HEK293 (cell line): Measurements from ENCODE around the gene TRMT44.

Experiments used
- SP7 ChIP-seq: fragments of 450-650 bp; formaldehyde crosslinking; IDR thresholded peaks from 2 replicates; pipeline ENCODE4 v1.5.1; 2016; ENCODE audit warnings: missing biosample characterization, missing genetic modification characterization
- TF ChIP-seq, protein P1 (sequence below): fragments of 450-650 bp; formaldehyde crosslinking; IDR thresholded peaks from 2 replicates; pipeline ENCODE4 v1.5.1; 2016; ENCODE audit warnings: missing biosample characterization, missing genetic modification characterization
- TF ChIP-seq, protein P2 (sequence below): fragments of 450-650 bp; formaldehyde crosslinking; IDR thresholded peaks from 2 replicates; pipeline ENCODE4 v1.5.1; 2016; ENCODE audit warnings: missing biosample characterization, missing genetic modification characterization

DNA sequence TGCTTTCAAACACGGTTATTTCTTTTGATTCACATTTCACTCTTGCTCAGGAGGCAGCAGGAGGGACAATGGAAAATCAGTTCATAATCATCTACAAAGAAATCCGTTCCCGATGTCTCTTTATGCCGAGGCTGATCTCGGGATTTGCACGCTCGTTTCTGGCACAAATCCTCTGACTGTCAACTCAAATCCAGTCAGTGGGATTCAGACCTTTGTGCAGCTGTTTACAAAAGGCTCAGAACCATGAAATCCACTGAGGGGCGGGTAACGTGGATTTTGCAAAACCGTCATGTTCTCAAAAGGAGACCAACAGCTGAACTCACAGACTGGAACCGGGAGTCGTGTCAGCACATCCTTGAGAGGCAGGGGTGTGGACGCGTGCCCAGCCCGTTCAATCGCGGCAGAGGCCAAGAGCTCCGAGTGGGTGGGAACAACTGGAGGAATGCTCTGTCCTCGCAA lies 46.5 kb upstream of the TRMT44 start:
- TF ChIP-seq, protein P1, sequence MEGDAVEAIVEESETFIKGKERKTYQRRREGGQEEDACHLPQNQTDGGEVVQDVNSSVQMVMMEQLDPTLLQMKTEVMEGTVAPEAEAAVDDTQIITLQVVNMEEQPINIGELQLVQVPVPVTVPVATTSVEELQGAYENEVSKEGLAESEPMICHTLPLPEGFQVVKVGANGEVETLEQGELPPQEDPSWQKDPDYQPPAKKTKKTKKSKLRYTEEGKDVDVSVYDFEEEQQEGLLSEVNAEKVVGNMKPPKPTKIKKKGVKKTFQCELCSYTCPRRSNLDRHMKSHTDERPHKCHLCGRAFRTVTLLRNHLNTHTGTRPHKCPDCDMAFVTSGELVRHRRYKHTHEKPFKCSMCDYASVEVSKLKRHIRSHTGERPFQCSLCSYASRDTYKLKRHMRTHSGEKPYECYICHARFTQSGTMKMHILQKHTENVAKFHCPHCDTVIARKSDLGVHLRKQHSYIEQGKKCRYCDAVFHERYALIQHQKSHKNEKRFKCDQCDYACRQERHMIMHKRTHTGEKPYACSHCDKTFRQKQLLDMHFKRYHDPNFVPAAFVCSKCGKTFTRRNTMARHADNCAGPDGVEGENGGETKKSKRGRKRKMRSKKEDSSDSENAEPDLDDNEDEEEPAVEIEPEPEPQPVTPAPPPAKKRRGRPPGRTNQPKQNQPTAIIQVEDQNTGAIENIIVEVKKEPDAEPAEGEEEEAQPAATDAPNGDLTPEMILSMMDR (tag by site-specific recombination) = no peak
- TF ChIP-seq SP7 (tag by site-specific recombination) = no peak
- TF ChIP-seq, protein P2, sequence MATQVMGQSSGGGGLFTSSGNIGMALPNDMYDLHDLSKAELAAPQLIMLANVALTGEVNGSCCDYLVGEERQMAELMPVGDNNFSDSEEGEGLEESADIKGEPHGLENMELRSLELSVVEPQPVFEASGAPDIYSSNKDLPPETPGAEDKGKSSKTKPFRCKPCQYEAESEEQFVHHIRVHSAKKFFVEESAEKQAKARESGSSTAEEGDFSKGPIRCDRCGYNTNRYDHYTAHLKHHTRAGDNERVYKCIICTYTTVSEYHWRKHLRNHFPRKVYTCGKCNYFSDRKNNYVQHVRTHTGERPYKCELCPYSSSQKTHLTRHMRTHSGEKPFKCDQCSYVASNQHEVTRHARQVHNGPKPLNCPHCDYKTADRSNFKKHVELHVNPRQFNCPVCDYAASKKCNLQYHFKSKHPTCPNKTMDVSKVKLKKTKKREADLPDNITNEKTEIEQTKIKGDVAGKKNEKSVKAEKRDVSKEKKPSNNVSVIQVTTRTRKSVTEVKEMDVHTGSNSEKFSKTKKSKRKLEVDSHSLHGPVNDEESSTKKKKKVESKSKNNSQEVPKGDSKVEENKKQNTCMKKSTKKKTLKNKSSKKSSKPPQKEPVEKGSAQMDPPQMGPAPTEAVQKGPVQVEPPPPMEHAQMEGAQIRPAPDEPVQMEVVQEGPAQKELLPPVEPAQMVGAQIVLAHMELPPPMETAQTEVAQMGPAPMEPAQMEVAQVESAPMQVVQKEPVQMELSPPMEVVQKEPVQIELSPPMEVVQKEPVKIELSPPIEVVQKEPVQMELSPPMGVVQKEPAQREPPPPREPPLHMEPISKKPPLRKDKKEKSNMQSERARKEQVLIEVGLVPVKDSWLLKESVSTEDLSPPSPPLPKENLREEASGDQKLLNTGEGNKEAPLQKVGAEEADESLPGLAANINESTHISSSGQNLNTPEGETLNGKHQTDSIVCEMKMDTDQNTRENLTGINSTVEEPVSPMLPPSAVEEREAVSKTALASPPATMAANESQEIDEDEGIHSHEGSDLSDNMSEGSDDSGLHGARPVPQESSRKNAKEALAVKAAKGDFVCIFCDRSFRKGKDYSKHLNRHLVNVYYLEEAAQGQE = no peak
